Measurements from ENCODE around the gene USP32.

Gene USP32

DNA sequence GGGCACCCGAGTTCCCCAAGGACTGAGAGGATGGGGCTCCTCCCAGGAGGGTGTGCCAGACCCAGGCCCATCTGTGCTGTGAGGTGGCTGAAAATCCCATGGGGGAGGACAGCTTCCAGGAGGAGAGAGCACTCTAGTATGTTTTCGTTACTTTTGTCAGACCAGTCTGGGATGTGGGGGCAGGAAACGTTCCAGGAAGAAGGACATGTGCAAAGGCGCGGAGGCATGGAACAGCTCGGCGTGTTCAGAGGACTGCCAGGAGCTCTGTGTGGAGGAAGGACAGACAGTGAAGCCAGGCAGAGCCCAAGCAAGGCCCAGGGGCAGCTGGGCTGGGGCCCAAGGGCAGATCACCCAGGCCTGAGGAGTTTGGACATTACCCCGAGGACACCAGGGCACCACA, 235.2 kb downstream of the USP32 start:
- DNase-seq (ENCODE audit: low read depth in 2 of 2), result no peak

DNA sequence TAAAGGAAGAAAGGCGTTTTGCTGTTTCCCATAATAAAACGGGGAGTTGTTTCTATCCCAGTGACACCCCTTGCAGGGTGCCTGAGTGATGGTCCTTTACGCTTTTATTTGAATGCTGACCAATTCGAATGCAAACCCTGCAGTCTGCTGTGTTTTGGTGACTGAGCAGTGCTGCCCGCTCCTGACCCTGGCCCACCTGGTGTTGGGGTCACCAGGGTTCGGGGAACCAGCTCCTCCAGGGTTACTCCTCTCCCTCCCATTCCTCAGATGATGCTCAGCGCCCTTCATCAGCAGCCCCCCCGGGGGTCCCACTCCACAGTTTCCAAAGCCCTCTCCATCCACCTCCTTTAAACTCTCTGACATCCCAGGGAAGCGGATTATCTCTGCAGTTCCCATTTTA, 236.1 kb downstream of the USP32 start:
- DNase-seq (ENCODE audit: low read depth in 2 of 2), result no peak

DNA sequence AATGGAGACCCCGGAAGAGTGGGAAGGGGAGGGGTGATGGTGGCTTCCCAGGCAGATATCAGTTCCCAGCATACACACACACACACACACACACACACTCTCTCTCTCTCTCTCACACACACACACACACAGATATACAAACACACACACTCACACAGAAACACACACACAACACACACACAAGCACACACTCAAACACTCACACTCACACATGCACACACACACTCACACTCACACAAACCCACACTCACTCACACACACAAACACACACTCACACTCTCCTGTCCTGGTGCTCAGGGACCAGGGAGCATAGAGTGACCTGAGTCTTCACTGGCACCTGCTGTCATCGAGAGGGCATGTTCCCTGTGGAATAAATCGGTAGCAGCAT, 236.5 kb downstream of the USP32 start:
- no peak for DNase-seq (ENCODE audit: low read depth in 2 of 2)

DNA sequence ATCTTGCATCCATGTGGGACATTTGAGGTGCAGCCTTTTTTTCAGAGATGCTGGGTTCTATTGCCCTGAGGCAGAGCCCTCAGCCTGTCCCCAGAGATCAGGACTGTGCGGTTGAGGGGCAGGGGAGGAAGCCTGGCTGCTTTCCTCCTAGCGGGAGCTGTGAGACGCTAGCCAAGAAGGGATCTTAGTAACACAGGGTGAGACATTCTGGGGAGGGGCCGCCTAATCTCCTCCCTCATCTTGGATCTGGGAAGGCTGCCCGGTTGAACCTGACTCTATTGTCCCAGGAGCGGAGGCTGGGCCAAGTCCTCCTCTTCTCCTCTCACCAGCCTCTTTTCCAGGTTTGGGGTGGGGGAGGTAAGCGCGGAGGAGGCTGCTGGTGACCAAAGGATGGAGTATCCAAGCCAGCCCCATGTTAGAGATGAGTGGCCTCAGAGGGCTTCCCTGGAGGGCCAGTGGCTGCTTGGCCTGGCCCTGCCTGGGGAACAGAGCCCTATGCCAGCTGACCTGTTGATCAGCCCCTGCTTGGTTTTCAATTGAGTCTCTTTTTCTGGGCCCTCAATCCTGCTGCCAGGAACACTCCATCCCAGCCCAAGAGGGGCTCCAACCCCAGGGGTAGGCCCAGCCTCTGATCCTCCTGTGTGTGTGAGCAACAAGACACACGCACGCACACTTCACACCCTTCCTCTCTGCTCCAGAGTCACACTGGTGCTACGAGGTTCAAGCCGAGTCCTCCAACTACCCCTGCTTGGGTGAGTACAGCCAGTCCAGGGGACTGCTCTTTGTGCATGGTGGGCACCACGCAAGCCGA, 237.1 kb downstream of the USP32 start:
- DNase-seq (ENCODE audit: low read depth in 2 of 2), result no peak

DNA sequence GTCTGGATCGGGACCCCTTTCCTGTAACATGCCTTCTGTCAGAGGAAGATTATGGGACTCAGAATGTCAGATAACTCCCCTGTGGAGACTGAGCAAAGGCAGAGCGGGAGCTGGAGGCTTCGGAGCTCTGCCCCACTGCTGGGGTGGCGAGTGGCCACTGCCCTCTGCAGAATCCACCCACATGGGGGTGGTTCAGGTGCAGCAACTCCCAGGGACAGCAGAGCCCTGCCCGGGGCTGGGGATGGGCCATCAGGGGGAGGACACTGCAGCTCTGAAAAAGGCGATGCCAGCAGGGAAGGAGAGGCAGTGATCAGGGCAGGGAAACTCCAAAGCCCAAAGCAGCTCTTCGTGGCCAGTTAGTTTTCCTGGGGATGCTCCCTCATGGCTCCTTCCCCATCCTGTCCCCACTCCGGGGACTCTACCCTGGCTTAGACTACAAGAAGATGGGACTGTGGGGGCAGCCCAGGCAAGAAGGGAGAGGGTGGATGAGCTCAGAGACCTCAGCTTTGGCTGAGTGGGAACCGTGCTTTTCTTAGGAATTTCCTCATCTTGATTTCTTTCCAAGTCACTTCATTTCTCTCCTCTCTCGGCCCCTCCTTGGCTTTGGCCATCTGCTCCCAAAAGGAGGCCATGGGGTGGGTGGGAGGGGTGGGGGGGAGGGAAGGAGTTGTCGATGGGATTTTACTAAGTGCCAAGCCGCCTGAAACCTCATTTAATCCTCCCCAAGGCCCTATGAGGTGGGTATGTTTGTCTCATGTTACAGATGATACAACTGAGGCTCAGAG, 238.1 kb downstream of the USP32 start:
- DNase-seq (ENCODE audit: low read depth in 2 of 2), result no peak

DNA sequence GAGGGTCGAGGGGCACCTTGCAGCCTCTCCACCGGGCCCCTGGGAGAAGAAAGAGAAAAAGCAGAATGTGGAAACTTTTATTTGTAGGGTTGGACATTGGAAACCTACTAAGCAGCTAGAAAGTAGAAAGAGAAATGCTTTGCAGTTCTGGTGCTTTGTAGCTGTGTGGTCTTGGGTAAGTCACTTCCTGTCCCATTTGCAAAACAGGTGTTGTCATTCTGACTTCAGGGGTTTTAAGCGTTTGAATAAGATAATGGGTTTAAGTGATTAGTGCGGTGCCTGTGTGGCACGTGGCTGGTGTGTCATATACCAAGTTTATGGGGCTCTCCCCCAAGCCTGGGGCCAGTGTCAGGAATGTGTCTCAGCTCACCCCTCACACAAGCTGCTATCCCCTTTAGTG, 240.6 kb downstream of the USP32 start:
- no peak for DNase-seq (ENCODE audit: low read depth in 2 of 2)

DNA sequence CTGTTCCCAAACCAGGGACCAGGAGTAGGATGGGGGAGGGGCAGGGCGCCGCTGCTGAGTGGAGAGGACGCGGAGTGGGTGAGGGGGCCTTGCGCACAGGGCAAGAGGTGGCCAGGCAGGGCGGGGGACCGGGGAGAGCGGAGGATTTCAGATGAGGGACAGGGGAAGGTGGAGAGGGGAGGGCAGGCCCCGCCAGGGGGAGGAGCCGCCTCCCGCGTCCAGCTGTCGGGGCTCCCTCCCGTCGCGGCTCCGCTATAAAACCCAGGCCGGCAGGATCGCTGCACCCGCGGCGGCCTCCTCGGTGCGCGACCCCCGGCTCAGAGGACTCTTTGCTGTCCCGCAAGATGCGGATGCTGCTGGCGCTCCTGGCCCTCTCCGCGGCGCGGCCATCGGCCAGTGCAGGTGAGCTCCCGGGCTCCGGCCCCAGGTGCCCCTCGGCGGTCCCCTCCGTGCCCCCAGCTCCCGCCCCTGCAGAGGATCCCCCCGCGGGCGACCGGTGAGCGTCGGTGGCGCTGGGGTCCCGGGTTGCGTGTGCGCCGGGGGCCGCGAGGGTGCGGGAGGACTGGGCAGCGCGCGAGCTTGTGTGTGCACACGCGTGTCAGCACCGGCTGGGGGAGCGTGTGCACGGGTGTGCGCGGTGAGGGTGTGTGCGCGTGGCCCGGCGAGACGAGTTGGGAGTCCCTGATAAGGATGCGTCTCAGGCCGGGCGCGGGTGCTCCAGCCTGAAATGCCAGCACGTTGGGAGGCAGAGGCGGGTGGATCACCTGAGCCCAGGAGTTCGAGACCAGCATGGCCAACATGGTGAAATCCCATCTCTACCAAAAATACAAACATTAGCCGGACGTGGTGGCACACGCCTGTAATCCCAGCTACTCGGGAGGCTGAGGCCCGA, 242.0 kb downstream of the USP32 start, which contains the start of gene CA4:
Gene CA4 (plus strand): TSS at position 283 of the 892 bp plus-strand sequence. CDS start 62 bp downstream, at position 345.
- no peak for DNase-seq (ENCODE audit: low read depth in 2 of 2)

DNA sequence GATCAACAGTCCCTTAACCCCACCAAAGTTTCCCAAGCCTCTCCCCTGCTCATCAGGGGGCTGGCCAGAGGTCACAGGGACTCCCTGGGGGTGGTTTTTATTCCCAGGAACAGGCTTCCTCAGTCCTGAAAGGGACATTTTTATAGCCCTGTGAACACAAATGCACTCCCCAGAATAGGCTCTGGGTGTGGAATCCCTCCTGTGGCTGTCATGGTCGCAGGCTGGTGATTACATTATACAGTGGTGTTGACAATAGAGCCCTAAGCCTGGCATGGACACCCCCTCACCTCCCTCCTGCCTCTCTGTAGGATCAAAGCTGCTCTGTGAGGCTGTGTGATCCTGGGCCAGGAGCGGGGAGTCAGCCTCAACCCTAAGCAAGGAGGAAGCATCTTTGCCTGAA, 243.6 kb downstream of the USP32 start:
- DNase-seq (ENCODE audit: low read depth in 2 of 2), result no peak

DNA sequence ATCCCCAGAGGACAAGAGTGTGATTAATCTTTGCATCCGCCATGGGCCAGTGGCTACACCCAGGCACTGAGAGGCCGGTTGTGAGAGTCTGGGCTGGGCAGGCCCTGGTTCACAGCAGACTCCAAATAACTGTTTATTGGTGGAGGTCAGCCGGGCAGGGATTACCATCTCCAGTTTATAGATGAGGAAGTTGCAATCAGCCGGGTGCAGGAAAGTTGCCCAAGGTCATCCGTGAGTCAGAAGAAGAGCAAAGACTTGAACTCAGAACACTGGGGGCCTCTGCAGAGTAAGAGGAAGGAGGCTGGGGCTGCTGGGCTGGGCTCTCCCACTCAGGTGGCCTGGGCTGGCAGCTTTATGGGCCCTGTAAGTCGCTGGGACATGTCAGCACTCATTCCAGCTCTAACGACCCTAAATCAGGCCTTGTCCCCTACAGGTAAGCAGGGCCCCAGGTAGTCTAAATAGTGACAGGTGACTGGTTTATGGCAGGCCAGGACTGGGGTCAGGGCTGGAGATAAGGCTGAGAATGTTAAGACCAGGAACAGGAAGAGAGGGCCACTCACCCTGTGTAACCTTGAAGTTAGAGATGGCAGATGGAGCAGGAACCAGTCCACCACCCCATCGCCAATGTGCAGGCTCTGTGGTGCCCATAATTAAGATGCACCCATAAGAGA, 244.2 kb downstream of the USP32 start:
- no peak for DNase-seq (ENCODE audit: low read depth in 2 of 2)

DNA sequence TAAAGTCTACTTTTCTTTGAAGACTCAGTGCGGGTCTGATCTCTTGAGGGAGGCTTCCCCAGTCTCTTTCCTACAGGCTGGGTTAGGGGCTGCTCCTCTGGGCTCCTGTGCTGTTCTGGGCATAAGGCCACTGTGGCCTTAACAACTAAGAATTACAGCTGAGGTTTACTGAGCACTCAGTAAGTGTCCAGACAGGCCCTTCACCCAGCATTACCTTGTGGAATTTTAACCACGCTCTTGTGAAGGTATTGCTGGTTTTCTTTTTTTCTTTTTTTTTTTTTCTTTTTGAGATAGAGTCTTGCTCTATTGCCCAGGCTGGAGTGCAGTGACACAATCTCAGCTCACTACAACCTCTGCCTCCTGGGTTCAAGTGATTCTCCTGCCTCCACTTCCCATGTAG, 245.7 kb downstream of the USP32 start:
- DNase-seq (ENCODE audit: low read depth in 2 of 2), result no peak

DNA sequence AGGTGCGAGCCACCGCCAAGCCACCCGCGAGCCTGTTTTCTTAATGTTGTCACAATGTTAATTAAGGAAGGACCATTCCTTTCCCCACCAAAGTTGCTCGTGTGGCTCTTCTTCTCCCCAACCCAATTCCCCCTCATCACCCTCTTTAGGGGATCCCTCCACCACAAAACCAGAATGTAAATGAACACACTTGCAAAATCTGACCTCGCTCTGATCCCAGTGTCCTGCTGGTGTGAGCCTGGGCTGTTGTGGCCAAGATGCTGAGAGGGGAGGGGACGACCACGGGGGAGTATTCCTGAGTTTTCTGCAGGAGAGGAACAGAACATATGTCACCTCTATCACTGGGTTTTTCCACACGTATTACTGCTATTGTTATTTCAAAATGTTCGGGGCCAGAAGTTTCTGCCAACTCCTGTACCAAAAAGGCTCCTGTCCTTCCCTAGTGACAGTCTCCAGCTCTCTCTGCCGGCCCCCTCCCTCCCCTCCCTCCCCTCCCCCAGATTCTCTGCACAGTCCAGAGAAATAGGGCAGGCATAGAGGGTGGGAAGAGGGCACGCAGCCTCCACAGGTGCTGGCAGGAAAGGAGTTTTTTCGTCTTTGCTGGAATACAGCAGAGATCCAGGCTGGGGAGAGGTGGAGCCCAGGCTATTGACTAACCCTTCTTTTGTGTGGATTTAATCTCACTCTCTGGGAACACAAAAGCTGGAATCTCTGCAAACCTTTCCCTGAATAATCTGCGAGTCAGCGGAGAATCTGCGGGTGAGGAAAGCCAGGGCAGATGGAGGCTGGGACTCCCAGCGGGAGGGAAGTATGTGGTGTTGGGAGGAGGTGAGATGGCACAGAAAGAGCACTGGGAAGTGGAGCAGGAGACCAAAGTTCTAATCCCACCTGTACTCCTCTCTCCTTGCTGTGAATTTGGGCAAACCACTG, 246.7 kb downstream of the USP32 start:
- DNase-seq (ENCODE audit: low read depth in 2 of 2), result no peak

DNA sequence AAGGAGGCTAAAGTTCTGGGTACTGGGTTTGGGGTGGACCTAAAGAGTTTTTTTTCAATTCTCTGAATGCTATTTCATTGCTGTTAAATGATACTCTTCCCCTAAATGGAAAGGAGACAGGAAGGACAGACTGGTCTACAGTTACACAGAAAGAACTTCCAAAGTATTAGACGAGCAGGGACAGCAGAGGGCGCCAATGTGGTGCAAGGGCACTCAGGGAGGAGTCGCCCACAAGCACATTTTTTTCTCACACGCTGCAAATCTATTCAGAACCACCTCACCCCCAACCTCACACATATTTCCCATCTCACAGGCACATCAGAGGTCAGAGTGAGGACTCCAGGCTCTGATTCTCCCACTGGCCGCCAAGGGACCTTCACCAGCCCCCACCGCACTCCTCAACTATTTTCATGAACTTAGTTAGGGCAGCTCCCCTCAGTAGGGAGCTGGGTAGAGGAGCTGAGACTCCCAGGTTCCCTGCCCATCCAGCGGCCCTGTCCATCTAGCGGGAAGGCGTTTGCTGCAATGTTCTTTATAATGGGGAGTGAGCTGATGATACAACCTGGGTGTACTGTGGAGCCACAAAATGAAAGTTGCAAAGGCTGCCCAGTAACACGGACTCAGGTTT, 248.9 kb downstream of the USP32 start:
- DNase-seq (ENCODE audit: low read depth in 2 of 2), result peak; percentile 54

DNA sequence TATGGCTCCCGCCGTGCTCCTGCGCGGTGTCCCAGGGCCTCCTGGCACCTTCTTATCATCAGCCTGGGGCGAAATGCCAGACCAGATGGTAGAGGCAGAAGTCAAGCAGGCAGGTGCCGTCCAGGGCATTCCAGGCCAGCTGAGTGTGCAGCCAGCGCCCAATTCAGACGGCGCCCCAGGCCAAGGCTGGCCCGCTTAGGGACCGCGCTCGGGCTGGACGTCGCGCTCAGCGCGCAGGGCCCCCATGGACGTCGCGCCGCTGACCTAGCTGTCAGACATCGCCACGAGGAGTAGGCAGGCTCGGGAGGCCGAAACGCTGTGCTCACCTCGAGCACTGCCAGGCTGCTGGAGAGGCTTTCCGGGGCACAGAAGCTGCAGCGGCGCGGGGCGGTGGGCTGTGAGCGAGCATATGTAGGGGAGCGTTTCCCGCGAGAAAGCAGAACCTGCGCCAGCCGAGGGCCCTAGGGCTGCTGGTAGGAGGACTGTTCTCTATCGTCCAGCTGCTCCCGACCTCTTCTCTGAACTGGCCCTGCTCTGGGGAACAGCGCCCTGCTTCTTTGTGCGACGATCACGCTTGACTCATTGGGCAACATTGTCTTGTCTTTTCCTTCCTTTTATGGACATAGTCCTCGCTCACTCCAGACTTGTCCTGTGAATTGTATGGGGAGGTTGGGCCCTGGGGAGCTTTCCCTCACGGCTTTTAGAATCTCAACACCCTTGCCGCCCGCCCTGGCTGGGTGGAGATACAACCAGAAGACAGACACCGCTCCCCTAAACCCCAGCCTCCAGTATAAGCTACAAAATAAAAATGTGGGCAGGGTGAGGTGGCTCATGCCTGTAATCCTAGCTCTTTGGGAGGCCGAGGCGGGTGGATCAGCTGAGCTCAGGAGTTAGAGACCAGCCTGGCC, 250.6 kb downstream of the USP32 start:
- DNase-seq (ENCODE audit: low read depth in 2 of 2), result no peak

DNA sequence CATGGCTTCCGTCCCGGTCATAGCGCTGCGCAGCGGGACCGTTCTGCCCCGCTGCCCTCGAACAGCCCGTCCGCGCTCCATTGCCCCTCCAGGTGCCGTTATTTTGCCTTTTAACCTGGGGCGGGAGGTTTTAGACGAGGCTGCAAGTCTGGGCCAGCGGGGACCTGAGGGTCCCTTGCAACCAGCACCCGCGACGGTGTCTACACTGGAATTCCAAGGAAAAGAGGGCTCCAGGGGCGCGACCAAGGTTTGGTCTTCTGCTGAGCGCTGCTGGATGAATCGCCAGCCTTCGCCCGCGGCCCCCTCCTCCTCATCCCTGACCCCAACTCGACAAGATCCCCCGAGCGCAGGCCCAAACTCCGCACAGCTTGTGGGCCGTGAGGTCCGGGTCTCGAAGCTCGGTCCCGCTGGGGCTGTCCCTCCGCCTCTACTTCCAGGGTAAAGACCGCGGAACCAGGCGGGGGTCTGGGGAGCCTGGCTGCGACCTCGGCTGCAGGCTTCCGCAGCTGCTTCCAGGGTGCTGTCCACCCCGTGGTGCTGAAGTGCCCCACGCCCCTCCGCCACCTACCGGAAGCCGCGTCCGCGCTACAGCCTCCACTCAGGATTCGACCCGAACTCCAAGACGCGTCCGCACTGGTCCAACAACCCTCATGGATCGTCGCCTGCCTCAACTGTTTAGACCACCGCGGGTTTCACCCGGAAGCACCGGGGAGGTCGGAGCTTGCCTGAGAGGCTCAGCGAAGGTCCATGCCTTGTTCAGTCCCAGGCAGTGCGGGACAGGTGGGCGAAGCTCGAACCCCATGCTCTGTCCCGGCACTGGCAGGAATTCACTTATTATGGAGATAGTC, 252.3 kb downstream of the USP32 start:
- peak in 1 of 2 donors; percentile 37 for DNase-seq (ENCODE audit: low read depth in 2 of 2)

DNA sequence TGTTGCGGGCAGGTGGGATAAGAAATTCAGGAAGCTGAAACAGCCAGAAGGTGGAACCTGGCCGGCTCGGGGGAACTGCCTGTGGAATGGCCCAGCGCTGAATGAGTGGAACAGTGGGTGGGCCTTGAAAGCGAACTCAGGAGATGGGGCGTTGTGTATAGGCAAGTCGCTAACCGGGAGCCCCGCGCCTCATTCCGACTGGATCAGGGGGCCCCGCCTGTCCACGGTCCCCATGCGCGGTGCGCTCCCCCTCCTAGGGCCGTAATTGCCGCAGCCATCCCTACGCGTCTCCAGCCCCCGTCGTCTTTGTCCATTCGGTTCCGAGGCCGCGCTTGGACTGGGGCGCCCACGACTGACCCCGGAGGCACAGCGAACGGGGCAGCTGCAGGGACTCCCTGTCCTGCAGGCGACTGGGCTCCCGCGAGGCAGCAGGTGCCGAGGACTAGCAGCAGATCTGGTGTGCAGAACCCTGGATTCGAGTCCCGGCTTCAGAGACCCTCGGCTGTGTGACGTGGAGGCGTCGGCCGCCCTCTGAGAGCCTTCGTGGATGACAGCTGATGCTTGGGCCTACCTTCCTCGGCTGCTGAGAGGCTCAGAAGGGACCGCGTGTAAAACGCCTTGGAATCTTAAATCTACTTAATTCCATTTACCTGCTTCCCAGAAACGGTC, 253.0 kb downstream of the USP32 start:
- DNase-seq (ENCODE audit: low read depth in 2 of 2), result no peak

DNA sequence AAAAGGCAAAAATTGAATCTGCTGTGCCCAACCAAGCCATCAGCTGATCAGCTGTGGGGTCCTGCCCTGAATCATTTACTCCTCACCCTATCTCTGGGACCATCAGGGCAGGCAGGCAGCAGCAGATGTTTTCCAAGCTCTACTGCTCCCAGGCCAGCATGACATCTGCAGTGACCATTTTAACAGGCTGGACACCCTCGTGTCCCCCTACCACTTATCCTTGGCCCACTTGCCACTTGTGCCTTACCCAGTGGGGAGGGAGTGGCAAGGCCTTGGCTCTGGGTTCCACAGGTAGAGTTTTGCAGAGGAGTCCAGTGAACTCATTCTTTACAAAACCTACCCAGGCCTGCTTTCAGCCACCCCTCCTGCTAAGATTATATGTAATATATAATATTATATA, 254.2 kb downstream of the USP32 start:
- DNase-seq (ENCODE audit: low read depth in 2 of 2), result no peak

DNA sequence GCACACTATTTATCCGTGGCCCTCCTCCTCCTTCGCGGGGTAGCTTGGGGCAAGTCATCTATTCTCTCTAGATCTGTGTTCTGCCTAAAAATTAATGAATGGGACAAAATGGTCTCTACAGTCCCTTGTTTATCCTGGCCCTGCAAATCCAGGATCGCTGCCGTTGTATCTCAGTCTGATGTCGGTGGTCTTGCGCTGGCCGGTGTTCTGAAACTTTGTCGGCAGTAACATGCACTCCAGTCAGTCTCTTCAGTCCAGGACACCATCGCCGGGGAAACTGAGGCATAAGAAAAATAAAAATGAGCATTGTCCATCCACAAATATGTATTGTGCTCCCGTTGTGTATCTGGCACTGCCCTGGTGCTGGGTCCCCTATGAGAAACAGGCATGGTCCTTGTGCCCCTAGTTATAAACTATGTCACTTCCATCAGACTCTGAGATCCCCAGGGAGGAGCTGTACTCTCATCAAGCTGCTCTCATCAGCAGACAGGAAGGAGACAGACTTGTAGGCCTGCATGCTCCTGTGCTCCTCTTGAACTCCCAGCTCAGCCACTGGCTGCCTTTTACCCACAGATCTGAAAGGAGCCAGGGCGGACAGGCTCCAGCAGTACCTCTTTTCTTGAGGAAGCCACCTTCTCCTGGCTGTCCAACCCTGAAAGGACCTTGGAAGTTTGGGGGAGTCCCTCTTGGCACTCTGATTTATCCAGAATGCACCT, 255.8 kb downstream of the USP32 start:
- DNase-seq (ENCODE audit: low read depth in 2 of 2), result no peak
